ENCODE results near the gene FOXJ3.

FOXJ3 gene

GRCh38 chr1:42142894-42143675 is 191.9 kb downstream of the FOXJ3 start:
- Histone ChIP-seq H3K4me1 (ENCODE audit: control insufficient read depth in 1 of 2, insufficient read depth in 1 of 2, low read depth in 1 of 2, low read length in 1 of 2) (no peaks in the 10 kb centered on the region), H3K36me3 (no peaks in the 10 kb centered on the region), H3K4me3 (ENCODE audit: low read depth in 1 of 2, low read length in 1 of 2) (no peak overlapping the region), H3K27me3 (peaks cover 33% of the 10 kb centered on the region), H3K9me3 (no peaks in the 10 kb centered on the region), H3K27ac (no peak overlapping the region)
- no peak for TF ChIP-seq CTCF (IDR thresholded peaks at IDR 0.05)

DNA sequence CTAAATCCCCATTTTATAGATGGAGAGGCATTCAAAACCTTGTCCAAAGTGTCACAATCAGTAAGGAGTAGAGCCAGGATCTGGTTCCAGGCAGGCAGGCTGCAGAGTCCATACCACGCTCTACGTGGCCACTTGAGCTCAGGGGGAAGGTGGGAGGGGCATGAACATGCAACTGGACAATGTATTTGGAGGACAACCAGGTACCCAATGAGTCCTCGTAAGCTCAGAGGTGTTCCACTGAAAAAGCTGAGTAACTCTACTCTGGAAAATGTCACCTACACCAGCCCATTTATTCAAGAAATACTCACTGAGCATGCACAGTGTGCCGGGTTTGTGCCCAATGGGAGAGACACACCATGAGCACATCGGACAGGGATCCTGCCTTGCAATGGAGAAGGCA is 193.1 kb downstream of the FOXJ3 start:
- Histone ChIP-seq H3K36me3 (no peaks in the 10 kb centered on the region), H3K27ac (no peak overlapping the region), H3K27me3 (peaks cover 32% of the 10 kb centered on the region), H3K4me3 (ENCODE audit: low read depth in 1 of 2, low read length in 1 of 2) (no peak overlapping the region), H3K9me3 (no peaks in the 10 kb centered on the region), H3K4me1 (ENCODE audit: control insufficient read depth in 1 of 2, insufficient read depth in 1 of 2, low read depth in 1 of 2, low read length in 1 of 2) (no peaks in the 10 kb centered on the region)
- TF ChIP-seq CTCF (IDR thresholded peaks at IDR 0.05): no peak

DNA sequence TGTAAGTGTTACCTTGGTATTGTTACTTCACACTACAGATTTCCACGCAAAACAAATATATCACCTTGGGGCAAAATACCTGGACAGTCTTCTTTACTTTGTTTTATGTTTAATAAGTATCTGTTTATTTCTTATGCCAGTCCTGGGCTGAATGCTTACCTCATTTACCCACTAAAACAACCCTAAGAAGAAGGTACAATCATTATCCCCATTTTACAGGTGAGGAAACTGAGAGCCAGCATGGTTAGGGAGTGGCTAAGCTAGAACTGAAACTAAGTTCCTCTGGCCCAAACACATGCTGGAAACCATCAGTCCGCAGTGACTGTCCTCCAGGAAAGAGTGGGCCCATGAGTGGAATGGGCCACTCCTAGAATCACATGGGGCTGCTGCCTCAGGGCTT is 194.8 kb downstream of the FOXJ3 start:
- Histone ChIP-seq H3K27ac (no peak overlapping the region), H3K4me3 (ENCODE audit: low read depth in 1 of 2, low read length in 1 of 2) (no peak overlapping the region), H3K27me3 (peaks cover 14% of the 10 kb centered on the region), H3K9me3 (no peaks in the 10 kb centered on the region), H3K4me1 (ENCODE audit: control insufficient read depth in 1 of 2, insufficient read depth in 1 of 2, low read depth in 1 of 2, low read length in 1 of 2) (peaks cover 13 to 15% of the 10 kb centered on the region in 2 experiments), H3K36me3 (no peaks in the 10 kb centered on the region)
- no peak for TF ChIP-seq CTCF (IDR thresholded peaks at IDR 0.05)

- Histone ChIP-seq H3K36me3 (no peaks in the 10 kb centered on the region), H3K4me1 (ENCODE audit: control insufficient read depth in 1 of 2, insufficient read depth in 1 of 2, low read depth in 1 of 2, low read length in 1 of 2) (peaks cover 18 to 19% of the 10 kb centered on the region in 2 experiments), H3K27me3 (peaks cover 7% of the 10 kb centered on the region), H3K27ac (no peak overlapping the region), H3K4me3 (ENCODE audit: low read depth in 1 of 2, low read length in 1 of 2) (no peak overlapping the region), H3K9me3 (no peaks in the 10 kb centered on the region)
- no peak for TF ChIP-seq CTCF (IDR thresholded peaks at IDR 0.05)
Measured at GRCh38 chr1:42139444-42139843, 195.6 kb downstream of the FOXJ3 start.

GRCh38 chr1:42138586-42138985 is 196.4 kb downstream of the FOXJ3 start:
- H3K27me3 ChIP-seq: no peaks in the 10 kb centered on the region
- no peak overlapping the region for H3K27ac ChIP-seq
- H3K4me3 ChIP-seq (ENCODE audit: low read depth in 1 of 2, low read length in 1 of 2): no peak overlapping the region
- TF ChIP-seq CTCF (IDR thresholded peaks at IDR 0.05): no peak
- peaks cover 18 to 19% of the 10 kb centered on the region in 2 experiments for H3K4me1 ChIP-seq (ENCODE audit: control insufficient read depth in 1 of 2, insufficient read depth in 1 of 2, low read depth in 1 of 2, low read length in 1 of 2)
- no peaks in the 10 kb centered on the region for H3K36me3 ChIP-seq
- H3K9me3 ChIP-seq: no peaks in the 10 kb centered on the region

Measured in neutrophil (primary cell).